Measurements from ENCODE around the gene ITGB5.

DNA sequence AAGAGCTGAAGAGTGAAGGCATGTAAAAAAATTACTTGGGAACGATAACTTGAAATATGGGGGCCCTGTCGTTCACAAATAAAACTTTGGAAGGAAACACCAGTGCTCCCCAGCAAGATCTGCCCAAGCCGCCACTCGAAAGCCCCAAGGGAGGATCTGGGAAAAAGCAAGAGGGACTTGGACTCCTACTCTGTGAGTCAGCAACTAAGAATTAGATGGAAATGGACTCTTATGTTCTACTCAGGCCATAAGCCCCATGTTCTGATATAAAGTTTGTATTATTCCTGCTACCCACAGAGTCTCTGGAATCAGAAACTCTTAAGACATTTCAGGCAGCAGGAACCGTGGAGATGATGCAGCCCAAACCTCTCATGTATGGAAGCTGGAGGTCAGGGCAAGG lies 75.7 kb downstream of the ITGB5 start:
- TF ChIP-seq, protein P1, sequence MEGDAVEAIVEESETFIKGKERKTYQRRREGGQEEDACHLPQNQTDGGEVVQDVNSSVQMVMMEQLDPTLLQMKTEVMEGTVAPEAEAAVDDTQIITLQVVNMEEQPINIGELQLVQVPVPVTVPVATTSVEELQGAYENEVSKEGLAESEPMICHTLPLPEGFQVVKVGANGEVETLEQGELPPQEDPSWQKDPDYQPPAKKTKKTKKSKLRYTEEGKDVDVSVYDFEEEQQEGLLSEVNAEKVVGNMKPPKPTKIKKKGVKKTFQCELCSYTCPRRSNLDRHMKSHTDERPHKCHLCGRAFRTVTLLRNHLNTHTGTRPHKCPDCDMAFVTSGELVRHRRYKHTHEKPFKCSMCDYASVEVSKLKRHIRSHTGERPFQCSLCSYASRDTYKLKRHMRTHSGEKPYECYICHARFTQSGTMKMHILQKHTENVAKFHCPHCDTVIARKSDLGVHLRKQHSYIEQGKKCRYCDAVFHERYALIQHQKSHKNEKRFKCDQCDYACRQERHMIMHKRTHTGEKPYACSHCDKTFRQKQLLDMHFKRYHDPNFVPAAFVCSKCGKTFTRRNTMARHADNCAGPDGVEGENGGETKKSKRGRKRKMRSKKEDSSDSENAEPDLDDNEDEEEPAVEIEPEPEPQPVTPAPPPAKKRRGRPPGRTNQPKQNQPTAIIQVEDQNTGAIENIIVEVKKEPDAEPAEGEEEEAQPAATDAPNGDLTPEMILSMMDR (IDR thresholded peaks at IDR 0.05; ENCODE audit: low read depth, low read length), result no peak
- TF ChIP-seq, protein P2, sequence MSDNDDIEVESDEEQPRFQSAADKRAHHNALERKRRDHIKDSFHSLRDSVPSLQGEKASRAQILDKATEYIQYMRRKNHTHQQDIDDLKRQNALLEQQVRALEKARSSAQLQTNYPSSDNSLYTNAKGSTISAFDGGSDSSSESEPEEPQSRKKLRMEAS (IDR thresholded peaks at IDR 0.05; ENCODE audit: low read depth, low read length), result no peak
- TF ChIP-seq POLR2A (IDR thresholded peaks at IDR 0.05; ENCODE audit: extremely low read depth, insufficient read length), result no peak
